MM.1S (cell line): Measurements from ENCODE around the gene OBSCN.

Experiments
- CTCF ChIP-seq: fragments of 300-600 bp; sonication (generic); IDR thresholded peaks from 2 replicates; pipeline ENCODE4 v1.5.1; 2016; ENCODE audit warnings: antibody characterized with exemption, low read length, mixed read lengths
- EZH2 ChIP-seq: fragments of 300-600 bp; sonication (generic); optimal IDR thresholded peaks from 2 replicates; pipeline ENCODE3; 2017; ENCODE audit warnings: low read depth, mild to moderate bottlenecking, antibody characterized with exemption, low read length, mixed read lengths
- EZH2phosphoT487 ChIP-seq: fragments of 300-600 bp; sonication (generic); IDR thresholded peaks from 2 replicates; pipeline ENCODE4 v1.6.1; 2018; ENCODE audit warnings: antibody characterized with exemption, low read length

- TF ChIP-seq EZH2 (no peak), CTCF (no peak), EZH2phosphoT487 (no peak)
Observed at GRCh38 chr1:228398741-228399461, 191.1 kb downstream of the OBSCN start.
